Keratinocyte (primary cell): ENCODE results near the gene OR52I1. TPM values are rescaled to one million over a fixed set of nuclear protein-coding genes. Genes with fewer than 3 reads are reported as not detected.

Experiments
- DNase-seq: peaks from one replicate; pipeline ENCODE4 v3.0.0-alpha.2; 2011; ENCODE audit warnings: low read depth, missing footprints, low spot score
- FAIRE-seq: peaks from 2 replicates; lab custom pipeline; 2011; peaks lifted over from hg19 to GRCh38; lab: Jason Lieb, UNC
- H2AFZ ChIP-seq: 2 replicates; pipeline ENCODE4 v1.6.0; 2012; ENCODE audit warnings: low read length, control low read depth, inconsistent platforms; ENCODE audit not compliant: control insufficient read depth
- H3K27ac ChIP-seq: 2 replicates; pipeline ENCODE4 v1.5.1; 2011; ENCODE audit warnings: low read length; ENCODE audit not compliant: control insufficient read depth, insufficient read depth
- H3K27me3 ChIP-seq: 3 replicates; pipeline ENCODE4 v1.6.0; 2011; ENCODE audit warnings: low read length; ENCODE audit not compliant: control insufficient read depth, insufficient read depth; ENCODE audit errors: extremely low read depth
- H3K36me3 ChIP-seq, 2 experiments: 2 replicates in 1 of 2; 3 replicates in 1 of 2; pipeline ENCODE4 v1.5.1; 2011; ENCODE audit warnings: low read length in 2 of 2, mild to moderate bottlenecking in 1 of 2; ENCODE audit not compliant: control insufficient read depth in 2 of 2, insufficient read depth in 2 of 2; ENCODE audit errors: extremely low read depth in 1 of 2
- H3K4me1 ChIP-seq: 3 replicates; pipeline ENCODE4 v1.5.1; 2011; ENCODE audit warnings: low read length; ENCODE audit not compliant: control insufficient read depth, insufficient read depth; ENCODE audit errors: extremely low read depth
- H3K4me2 ChIP-seq: 3 replicates; pipeline ENCODE4 v1.6.0; 2011; ENCODE audit warnings: low read depth, low read length; ENCODE audit not compliant: control insufficient read depth, insufficient read depth; ENCODE audit errors: extremely low read depth
- H3K4me3 ChIP-seq, 3 experiments: fragments of 200-600 bp in 1 of 3; sonication (generic) in 1 of 3; 2 replicates in 2 of 3; 3 replicates in 1 of 3; pipeline ENCODE4 v1.5.1; 2011 to 2016; ENCODE audit warnings: low read length in 3 of 3, mild to moderate bottlenecking in 3 of 3, control low read depth in 2 of 3, inconsistent platforms in 1 of 3, low read depth in 1 of 3, mixed read lengths in 1 of 3, mixed run types in 1 of 3, moderate library complexity in 1 of 3; ENCODE audit not compliant: control insufficient read depth in 2 of 3, insufficient read depth in 2 of 3; ENCODE audit errors: extremely low read depth in 1 of 3
- H3K79me2 ChIP-seq: 2 replicates; pipeline ENCODE4 v1.6.0; 2012; ENCODE audit warnings: low read length; ENCODE audit not compliant: control insufficient read depth, insufficient read depth
- H3K9ac ChIP-seq: 3 replicates; pipeline ENCODE4 v1.6.0; 2011; ENCODE audit warnings: low read length; ENCODE audit not compliant: control insufficient read depth, insufficient read depth; ENCODE audit errors: extremely low read depth
- H3K9me1 ChIP-seq: 3 replicates; pipeline ENCODE4 v1.6.0; 2011; ENCODE audit warnings: low read length; ENCODE audit not compliant: control insufficient read depth, insufficient read depth; ENCODE audit errors: extremely low read depth
- H3K9me3 ChIP-seq: 2 replicates; pipeline ENCODE4 v1.5.1; 2012; ENCODE audit warnings: low read depth, low read length; ENCODE audit not compliant: control insufficient read depth
- H4K20me1 ChIP-seq: 3 replicates; pipeline ENCODE4 v1.6.0; 2011; ENCODE audit warnings: low read length; ENCODE audit not compliant: control insufficient read depth, insufficient read depth; ENCODE audit errors: extremely low read depth
- EZH2 ChIP-seq: IDR thresholded peaks from one replicate; pipeline ENCODE4 v1.6.1; 2012; ENCODE audit warnings: inconsistent platforms, mild to moderate bottlenecking, low read length, moderate library complexity
- dilution Hi-C: fragments of 300-500 bp; cut with MboI; formaldehyde crosslinking; loops from one replicate; pipeline ENCODE4 v1.7.0; 2020; ENCODE audit warnings: low sequenced_read_pairs; ENCODE audit not compliant: extremely low pct_ligation_motif_present
- polyA plus RNA-seq, 5 experiments: library from polyadenylated mRNA; depleted of rRNA in 3 of 5; stranded (reverse) in 3 of 5; stranded (forward) in 1 of 5; unstranded in 1 of 5; fragments of >200 nt; gene quantifications; 1 replicate in 1 of 5; 2 replicates in 3 of 5; 3 replicates in 1 of 5; pipeline versions ENCODE4 v1.2.1 to v1.2.3, GENCODE V29; 2011 to 2012; ENCODE audit warnings: missing spikeins in 2 of 5, low read depth in 1 of 5, low replicate concordance in 1 of 5
- TF ChIP-seq, protein P1 (sequence below), 3 experiments: IDR thresholded peaks in 1 of 3; conservative IDR thresholded peaks in 1 of 3; optimal IDR thresholded peaks in 1 of 3; 2 replicates in 2 of 3; 3 replicates in 1 of 3; pipeline versions ENCODE3 to v1.5.1; 2011; ENCODE audit warnings: low read length in 3 of 3, mild to moderate bottlenecking in 3 of 3, moderate library complexity in 2 of 3, control low read depth in 1 of 3, inconsistent platforms in 1 of 3; ENCODE audit not compliant: insufficient read depth in 2 of 3; ENCODE audit errors: extremely low read depth in 1 of 3

OR52I1 gene
- polyA plus RNA-seq, 1 donor (not counting 4 experiments of a cell fraction or from before 2014, with no cell fraction given), result not detected

DNA sequence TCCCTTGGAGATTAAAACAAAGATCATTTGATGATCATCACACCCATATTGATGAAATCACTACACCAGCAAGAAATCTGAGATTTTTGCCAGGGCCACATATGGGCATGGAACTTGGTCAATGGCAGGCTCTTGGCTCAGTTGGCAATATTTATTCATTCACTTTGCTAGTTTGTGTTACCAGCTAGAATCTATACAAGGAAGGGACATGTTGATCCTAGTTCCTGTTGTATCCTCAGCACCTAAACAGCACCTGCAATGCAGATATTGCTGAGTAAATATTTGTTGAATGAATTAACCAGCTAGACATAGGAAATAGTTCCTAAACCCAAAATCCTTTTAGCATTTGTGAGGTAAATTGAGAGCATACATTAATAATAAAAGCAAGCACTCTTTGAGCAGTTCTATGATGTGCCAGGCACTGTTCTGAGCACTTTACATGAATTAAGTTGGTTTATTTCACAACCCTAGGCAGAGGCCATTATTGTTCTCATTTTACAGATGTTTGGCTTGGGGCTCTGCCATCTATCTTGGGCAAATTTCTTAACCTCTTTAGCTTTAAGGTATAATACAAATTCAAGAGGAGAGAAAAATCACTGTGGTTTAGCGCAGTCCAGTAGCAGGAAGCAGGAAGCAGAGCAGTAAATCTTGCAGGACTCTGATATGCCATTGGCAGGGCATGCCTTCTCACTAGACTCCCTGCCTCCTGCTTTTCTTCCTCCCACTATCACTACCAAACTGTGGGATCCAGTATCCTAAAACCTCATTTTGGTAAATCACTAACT is 12.6 kb downstream of the OR52I1 start:
- H4K20me1 ChIP-seq, result no peaks in the 10 kb centered on the region
- no peak overlapping the region for H2AFZ ChIP-seq
- H3K9me3 ChIP-seq, result no peaks in the 10 kb centered on the region
- no peak overlapping the region for H3K27ac ChIP-seq
- H3K27me3 ChIP-seq, result no peaks in the 10 kb centered on the region
- H3K9me1 ChIP-seq, result no peaks in the 10 kb centered on the region
- H3K4me2 ChIP-seq, result peak overlapping the region; percentile 87
- H3K4me3 ChIP-seq, result no peak overlapping the region
- TF ChIP-seq, protein P1, sequence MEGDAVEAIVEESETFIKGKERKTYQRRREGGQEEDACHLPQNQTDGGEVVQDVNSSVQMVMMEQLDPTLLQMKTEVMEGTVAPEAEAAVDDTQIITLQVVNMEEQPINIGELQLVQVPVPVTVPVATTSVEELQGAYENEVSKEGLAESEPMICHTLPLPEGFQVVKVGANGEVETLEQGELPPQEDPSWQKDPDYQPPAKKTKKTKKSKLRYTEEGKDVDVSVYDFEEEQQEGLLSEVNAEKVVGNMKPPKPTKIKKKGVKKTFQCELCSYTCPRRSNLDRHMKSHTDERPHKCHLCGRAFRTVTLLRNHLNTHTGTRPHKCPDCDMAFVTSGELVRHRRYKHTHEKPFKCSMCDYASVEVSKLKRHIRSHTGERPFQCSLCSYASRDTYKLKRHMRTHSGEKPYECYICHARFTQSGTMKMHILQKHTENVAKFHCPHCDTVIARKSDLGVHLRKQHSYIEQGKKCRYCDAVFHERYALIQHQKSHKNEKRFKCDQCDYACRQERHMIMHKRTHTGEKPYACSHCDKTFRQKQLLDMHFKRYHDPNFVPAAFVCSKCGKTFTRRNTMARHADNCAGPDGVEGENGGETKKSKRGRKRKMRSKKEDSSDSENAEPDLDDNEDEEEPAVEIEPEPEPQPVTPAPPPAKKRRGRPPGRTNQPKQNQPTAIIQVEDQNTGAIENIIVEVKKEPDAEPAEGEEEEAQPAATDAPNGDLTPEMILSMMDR (optimal IDR thresholded peaks at IDR 0.05 in 1 of 3, IDR thresholded peaks at IDR 0.05 in 1 of 3, conservative IDR thresholded peaks at IDR 0.05 in 1 of 3; ENCODE audit: extremely low read depth in 1 of 3, insufficient read depth in 2 of 3, low read length in 3 of 3), result no peak
- H3K9ac ChIP-seq, result no peak overlapping the region
- H3K36me3 ChIP-seq, result peaks cover 0 to 10% of the 10 kb centered on the region in 2 experiments
- H3K79me2 ChIP-seq, result no peaks in the 10 kb centered on the region
- DNase-seq (no peak), FAIRE-seq (no peak)
- H3K4me1 ChIP-seq, result peaks cover 7% of the 10 kb centered on the region
- dilution Hi-C loops, result no loop called here

DNA sequence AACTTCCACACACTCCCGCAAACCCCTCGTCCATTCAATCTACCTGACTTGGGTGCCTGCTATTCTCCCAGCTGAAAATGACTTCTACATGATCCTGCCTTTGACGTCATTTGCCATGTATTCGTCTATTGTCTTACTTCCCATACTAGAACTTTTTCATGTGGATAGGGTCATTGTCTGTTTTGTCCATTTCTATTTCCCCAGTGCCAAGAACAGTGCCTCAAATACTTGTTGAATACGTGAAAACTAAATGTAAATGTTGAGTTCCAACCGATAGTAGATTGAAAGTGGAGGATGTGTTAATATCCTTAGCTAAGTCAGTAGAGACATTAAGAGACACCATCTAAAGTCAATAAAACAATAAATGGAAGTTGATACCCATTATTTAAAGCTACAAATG is 13.3 kb downstream of the OR52I1 start:
- DNase-seq, result no peak

More for the DNA sequence above, 13.3 kb downstream of the OR52I1 start:
- peak overlapping the region; percentile 90 for H2AFZ ChIP-seq
- no peak for FAIRE-seq
- peak overlapping the region; percentile 82 for H3K9ac ChIP-seq
- no peaks in the 10 kb centered on the region for H4K20me1 ChIP-seq
- no peaks in the 10 kb centered on the region for H3K9me3 ChIP-seq
- peak overlapping the region; percentile 72 to 74 (median 73) for H3K4me3 ChIP-seq
- dilution Hi-C loops, result no loop called here
- no peak overlapping the region for H3K27ac ChIP-seq
- H3K4me2 ChIP-seq, result peak overlapping the region; percentile 87
- H3K36me3 ChIP-seq, result peaks cover 0 to 4% of the 10 kb centered on the region in 2 experiments
- no peaks in the 10 kb centered on the region for H3K79me2 ChIP-seq
- TF ChIP-seq, protein P1 (optimal IDR thresholded peaks at IDR 0.05 in 1 of 3, IDR thresholded peaks at IDR 0.05 in 1 of 3, conservative IDR thresholded peaks at IDR 0.05 in 1 of 3; ENCODE audit: extremely low read depth in 1 of 3, insufficient read depth in 2 of 3, low read length in 3 of 3), result no peak
- no peak for TF ChIP-seq EZH2
- H3K4me1 ChIP-seq, result peaks cover 7% of the 10 kb centered on the region
- H3K27me3 ChIP-seq, result no peaks in the 10 kb centered on the region
- no peaks in the 10 kb centered on the region for H3K9me1 ChIP-seq
